Subcutaneous adipose tissue (tissue), 4 donors: ENCODE measurements around the gene WDR18. TPM values are rescaled to one million over a fixed set of nuclear protein-coding genes. Genes with fewer than 3 reads are reported as not detected.

ENCODE experiments used
- total RNA-seq, 4 donors: library from RNA; depleted of rRNA; stranded (reverse); fragments of >200 nt; gene quantifications; one replicate each; pipeline ENCODE4 v1.1.0, GENCODE V29; 2016
- TF ChIP-seq, protein P1 (sequence below): fragments of 450-650 bp; IDR thresholded peaks from one replicate; pipeline ENCODE4 v1.5.1; 2016; ENCODE audit warnings: low read depth, mild to moderate bottlenecking, control low read depth, antibody characterized with exemption, moderate library complexity

The WDR18 gene
- total RNA-seq, 4 donors from 2014 or later = 18.9 to 58.6 (median 30.7) TPM

DNA sequence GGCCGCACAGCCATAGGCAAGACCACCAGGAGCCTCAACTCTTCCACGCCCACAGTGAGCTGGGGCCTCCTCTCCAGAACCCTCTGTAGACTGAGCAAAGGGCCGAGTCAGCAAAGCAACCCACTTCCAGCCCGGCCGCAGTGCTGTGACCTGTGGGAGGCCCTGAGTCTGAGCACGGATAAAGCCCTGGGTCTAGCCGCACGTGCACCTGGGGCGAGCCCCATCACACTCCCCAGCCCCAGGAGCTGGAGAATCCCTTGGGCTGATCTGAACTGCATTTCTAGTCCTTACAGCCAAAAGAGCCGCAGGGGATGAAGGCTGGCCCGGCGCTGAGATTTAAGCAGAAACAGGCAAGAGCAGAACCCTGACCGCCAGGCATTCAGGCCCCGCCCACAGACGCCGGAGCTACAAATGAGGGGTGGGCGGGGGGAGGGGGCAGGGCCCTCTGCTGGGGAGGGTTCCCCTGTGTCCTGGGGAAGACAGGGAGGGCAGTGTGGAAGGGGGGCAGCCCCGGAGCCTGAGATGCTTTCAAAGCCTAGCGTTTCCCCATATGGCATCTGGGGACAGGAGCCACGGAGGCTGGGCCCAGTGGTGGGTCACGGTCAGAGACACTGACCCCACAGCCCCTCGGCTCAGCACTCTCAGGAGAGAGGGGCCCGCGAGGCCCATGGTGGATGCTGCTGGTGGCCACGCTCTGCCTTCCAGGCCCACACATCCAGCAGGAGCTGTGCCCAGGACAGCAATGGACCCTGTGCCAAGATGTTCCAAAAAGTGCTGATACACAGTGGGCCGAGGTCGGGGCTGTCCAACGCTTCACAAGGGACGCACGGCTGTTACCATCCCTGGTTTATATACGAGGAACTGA lies 31.9 kb downstream of the WDR18 start:
- TF ChIP-seq, protein P1, sequence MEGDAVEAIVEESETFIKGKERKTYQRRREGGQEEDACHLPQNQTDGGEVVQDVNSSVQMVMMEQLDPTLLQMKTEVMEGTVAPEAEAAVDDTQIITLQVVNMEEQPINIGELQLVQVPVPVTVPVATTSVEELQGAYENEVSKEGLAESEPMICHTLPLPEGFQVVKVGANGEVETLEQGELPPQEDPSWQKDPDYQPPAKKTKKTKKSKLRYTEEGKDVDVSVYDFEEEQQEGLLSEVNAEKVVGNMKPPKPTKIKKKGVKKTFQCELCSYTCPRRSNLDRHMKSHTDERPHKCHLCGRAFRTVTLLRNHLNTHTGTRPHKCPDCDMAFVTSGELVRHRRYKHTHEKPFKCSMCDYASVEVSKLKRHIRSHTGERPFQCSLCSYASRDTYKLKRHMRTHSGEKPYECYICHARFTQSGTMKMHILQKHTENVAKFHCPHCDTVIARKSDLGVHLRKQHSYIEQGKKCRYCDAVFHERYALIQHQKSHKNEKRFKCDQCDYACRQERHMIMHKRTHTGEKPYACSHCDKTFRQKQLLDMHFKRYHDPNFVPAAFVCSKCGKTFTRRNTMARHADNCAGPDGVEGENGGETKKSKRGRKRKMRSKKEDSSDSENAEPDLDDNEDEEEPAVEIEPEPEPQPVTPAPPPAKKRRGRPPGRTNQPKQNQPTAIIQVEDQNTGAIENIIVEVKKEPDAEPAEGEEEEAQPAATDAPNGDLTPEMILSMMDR = no peak

DNA sequence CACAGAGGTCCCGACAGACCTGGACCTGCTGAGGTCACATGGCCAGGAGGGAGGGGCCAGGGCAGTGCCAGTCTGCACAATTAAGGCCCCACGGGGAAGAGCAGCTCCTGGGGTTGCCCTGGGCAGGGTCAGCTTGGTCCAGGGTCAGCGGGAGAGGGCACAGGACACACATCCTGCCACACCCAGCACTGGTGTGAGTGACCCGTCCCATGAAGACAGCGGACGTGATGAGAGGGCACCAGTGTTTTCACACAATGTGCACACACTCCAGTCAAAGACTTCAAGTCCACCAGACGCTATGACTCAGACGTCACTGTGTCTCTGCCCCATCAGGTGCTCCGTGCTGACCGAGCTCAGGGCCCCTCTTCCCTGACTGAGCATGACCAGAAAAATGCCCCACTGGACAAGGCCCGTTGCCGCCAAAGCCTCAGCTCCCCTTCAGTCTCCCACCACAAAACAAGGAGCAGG lies 32.5 kb downstream of the WDR18 start:
- TF ChIP-seq, protein P1 = no peak

DNA sequence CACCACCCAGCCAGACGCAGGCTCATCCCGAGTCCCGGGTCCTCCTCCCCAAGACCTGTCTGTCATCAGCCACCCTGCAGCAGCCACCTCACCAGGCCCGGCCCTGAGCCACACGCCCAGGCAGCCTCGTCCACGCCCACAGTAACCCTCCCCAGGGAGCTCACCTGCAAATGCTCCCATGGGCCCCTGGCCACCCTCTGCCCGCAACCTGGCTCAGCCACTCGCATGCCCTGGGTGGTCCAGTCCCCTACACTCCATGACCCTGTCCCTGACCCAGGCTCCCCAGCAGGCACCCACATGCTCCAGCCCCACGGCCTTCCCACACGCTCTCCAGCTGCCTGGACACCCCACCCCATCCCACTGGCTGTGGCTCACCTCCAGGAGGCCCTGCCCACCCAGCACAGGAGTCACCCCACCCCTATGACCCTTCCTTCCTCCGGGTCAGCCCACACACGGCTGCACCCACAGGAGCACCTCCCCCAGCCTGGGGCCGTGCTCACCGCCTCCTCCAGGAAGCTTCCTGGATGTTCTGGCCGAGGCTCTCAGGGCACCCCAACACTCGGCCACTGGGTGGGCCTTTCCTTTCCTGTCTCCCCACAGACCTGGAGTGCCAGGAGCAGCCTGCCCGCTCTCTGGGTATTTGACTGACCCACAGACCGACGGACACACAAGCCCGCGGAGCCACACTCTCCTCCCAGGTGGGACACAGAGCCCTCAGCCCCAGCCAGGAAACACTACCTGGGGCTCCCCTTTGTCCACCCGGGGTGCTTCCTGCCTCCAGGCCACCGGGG lies 33.2 kb downstream of the WDR18 start:
- TF ChIP-seq, protein P1 = no peak

DNA sequence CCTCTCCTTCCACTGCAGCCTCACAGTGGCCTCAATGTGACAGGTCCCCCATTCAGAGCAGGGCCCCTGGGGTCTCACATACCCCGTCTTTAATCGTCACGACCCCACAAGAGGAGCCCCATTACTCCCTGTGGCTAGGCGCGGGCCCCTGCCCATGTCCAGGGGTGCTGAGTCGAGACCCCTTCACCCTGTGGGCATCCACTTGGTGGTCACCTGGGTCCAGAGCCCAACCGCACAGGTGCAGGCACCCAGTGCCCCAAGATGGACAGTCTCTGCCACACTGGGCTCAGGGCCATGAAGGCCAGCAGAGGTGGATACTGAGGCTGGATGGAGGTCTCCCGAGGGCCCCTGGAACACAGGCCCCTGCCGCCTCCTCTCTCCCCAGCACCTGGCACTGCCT lies 33.8 kb downstream of the WDR18 start:
- TF ChIP-seq, protein P1 = no peak

DNA sequence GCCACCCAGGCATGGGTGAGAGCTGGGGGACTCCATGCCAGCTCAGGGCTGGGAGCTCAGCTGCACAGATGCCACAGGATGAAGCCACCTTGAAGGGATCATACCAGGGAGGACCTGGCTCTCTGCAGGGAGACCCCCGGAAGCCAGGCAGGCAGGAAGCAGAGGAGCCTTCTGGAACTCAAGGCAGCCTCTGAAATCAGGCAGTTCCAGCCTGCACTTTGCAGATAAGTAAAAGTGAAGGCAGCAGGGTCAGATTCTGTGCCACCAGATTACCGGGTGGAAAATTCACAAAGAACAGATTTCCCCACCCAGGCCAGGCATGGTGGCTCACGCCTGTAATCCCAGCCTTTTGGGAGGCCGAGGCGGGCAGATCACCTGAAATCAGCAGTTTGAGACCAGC lies 34.2 kb downstream of the WDR18 start:
- TF ChIP-seq, protein P1 = no peak

DNA sequence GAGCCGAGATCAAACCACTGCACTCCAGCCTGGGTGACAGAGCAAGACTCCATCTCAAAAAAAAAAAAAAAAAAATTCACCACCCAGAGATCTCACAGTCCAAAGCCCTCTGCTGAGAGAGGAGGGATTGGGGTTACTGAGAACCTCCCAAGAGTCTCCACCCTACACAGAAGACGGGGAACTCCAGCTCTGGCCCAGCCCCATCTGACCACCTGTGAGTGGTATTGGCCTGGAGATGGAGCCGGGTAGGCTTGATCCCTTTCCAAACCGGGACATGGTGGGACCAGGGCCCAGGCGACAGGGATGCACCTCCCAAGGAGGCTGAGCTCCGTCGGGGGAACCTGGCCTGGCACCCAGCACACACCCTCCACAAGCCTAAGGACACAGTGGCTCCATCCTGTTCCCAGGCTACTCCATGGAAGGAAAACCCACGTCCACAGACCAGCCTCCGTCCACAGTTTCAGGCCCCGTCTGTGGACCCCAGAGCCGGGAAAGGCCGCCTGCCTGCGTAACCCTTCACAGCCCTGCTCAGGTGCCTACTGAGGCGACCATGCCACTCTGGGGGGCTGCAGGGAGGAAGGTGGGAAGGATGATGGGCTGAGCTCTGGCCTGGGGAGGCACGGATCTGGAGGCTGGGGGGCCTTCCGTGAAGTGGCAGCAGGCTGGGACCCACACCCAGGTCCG lies 34.9 kb downstream of the WDR18 start:
- TF ChIP-seq, protein P1 = no peak

DNA sequence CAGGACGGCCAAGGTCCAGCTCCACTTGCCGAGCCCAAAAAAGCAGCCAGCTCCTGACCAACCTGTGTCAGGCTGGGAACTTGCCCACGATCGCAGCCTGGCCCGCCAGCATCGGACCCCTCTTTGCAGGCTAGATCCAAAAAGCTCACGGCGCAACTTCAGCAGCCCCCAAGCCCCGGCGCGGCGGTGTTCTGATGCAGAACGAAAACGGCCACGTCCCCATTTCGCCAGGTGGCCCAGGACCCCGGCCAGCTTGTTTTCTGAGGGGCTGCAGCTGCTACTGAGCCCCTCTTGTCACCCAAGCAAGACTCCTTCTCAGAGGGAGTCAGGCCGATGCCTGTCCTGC lies 35.4 kb downstream of the WDR18 start:
- TF ChIP-seq, protein P1 = no peak
